ENCODE data around the gene TXLNA. TPM values are rescaled to one million over a fixed set of nuclear protein-coding genes. Genes with fewer than 3 reads are reported as not detected.

Gene TXLNA
- total and polyA plus RNA-seq, 12 donors: 7.5 to 28.9 (median 16.0) TPM

GRCh38 chr1:32195972-32196823, 16.7 kb downstream of the TXLNA start:
- Histone ChIP-seq H3K9me3 (no peaks in the 10 kb centered on the region), H3K4me1 (peaks cover 10 to 43% (median 28%) of the 10 kb centered on the region in 9 donors), H3K27ac (peak overlapping the region in 3 of 10 donors; percentile 26 to 86 (median 30)), H3K36me3 (peaks cover 0 to 79% (median 57%) of the 10 kb centered on the region in 9 donors), H3K27me3 (no peaks in the 10 kb centered on the region), H3K4me3 (no peak overlapping the region)
- ATAC-seq (no peak), DNase-seq (no peak)
- no peak for TF ChIP-seq CTCF (IDR thresholded peaks at IDR 0.05)
- intact Hi-C loops (cut with DNase I): no loop called here

- ATAC-seq (no peak), DNase-seq (no peak)
- no peak for TF ChIP-seq CTCF (IDR thresholded peaks at IDR 0.05)
- Histone ChIP-seq H3K27me3 (no peaks in the 10 kb centered on the region), H3K27ac (peak overlapping the region in 4 of 10 donors; percentile 5 to 86 (median 28)), H3K36me3 (peaks cover 0 to 70% (median 48%) of the 10 kb centered on the region in 9 donors), H3K4me3 (no peak overlapping the region), H3K4me1 (peaks cover 12 to 52% (median 36%) of the 10 kb centered on the region in 9 donors), H3K9me3 (no peaks in the 10 kb centered on the region)
- intact Hi-C loops (cut with DNase I): no loop called here
- 75 to 92% methylated on average over 1 of the region's 1 CpG for WGBS, 2 donors
Observed at GRCh38 chr1:32197074-32197473, 17.6 kb downstream of the TXLNA start.

DNA sequence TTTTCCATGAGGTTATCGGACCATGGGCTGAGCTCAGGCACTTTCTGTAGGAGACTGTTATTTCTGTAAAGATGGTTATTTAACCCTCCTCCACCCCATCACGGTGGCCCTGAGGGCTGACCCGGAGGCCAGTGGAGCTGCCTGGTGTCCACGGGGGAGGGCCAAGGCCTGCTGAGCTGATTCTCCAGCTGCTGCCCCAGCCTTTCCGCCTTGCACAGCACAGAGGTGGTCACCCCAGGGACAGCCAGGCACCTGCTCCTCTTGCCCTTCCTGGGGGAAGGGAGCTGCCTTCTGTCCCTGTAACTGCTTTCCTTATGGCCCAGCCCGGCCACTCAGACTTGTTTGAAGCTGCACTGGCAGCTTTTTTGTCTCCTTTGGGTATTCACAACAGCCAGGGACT, 18.4 kb downstream of the TXLNA start:
- H3K4me1 ChIP-seq: peaks cover 12 to 54% (median 38%) of the 10 kb centered on the region in 9 donors
- no peak for ATAC-seq
- no peak for TF ChIP-seq CTCF (IDR thresholded peaks at IDR 0.05)
- H3K4me3 ChIP-seq: no peak overlapping the region
- 72 to 75% methylated on average over 6 of the region's 6 CpGs for WGBS, 2 donors
- H3K27me3 ChIP-seq: no peaks in the 10 kb centered on the region
- H3K36me3 ChIP-seq: peaks cover 0 to 63% (median 42%) of the 10 kb centered on the region in 9 donors
- intact Hi-C loops (cut with DNase I): no loop called here
- H3K9me3 ChIP-seq: no peaks in the 10 kb centered on the region
- DNase-seq: no peak
- H3K27ac ChIP-seq: peak overlapping the region in 3 of 10 donors; percentile 1 to 86 (median 9)

DNA sequence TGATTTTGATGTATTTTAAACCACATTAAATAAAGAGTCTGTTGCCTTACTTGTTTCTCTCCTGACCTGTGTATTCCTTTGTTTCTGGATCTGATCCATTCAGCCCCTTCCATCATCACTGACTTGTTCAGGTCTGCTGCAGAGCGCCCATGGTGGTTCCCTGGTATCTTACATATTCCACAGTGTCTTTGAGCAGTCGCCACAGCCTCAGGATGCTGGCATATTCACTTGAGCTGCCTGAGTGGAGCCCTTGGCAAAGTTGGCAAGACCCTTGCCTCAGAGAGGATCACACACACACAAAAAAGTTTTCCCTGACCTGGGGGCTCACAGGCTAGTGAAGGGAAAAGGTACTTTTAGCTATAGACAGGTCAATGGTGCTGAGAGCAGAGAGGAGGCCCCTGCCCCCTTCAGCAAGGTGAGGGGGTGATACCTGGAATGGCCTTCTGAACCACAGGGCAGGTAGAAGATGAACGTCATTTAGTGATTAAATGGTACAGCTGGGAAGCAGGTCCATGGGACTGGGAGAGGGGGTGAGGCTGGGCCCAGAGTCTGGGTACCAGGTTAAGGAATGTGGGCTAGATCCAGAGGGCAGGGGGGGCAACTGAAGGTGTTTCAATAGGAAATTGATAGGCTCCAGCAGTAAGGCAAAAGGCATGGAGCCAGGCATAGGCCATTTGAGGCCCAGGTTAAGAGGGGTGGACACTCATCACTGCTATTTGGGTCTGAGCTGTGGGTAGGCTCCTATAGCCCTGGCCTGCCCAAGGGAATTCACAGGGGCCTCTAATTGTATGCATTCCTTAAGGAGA, 19.0 kb downstream of the TXLNA start:
- Histone ChIP-seq H3K36me3 (peaks cover 0 to 57% (median 36%) of the 10 kb centered on the region in 9 donors), H3K4me3 (no peak overlapping the region), H3K9me3 (no peaks in the 10 kb centered on the region), H3K27me3 (no peaks in the 10 kb centered on the region), H3K4me1 (peaks cover 12 to 54% (median 38%) of the 10 kb centered on the region in 9 donors), H3K27ac (peak overlapping the region in 4 of 10 donors; percentile 81 to 88 (median 86))
- no peak for TF ChIP-seq CTCF (IDR thresholded peaks at IDR 0.05)
- no peak for DNase-seq
- ATAC-seq: no peak
- WGBS, 2 donors: 80 to 84% methylated on average over 3 of the region's 3 CpGs
- intact Hi-C loops (cut with DNase I): no loop called here
